Neural progenitor cell (in vitro differentiated cells): Measurements from ENCODE around the gene SCGB1C2.

ENCODE experiments used
- EZH2 ChIP-seq: fragments of 200-600 bp; sonication (generic); IDR thresholded peaks from 2 replicates; pipeline ENCODE4 v1.6.1; 2017; ENCODE audit warnings: antibody characterized with exemption, mild to moderate bottlenecking, moderate library complexity
- EZH2phosphoT487 ChIP-seq: fragments of 200-600 bp; sonication (generic); IDR thresholded peaks from 2 replicates; pipeline ENCODE4 v1.6.1; 2017; ENCODE audit warnings: antibody characterized with exemption
- TF ChIP-seq, protein P1 (sequence below): fragments of 200-600 bp; sonication (generic); IDR thresholded peaks from 2 replicates; pipeline ENCODE4 v1.5.1; 2017; ENCODE audit warnings: antibody characterized with exemption, mild to moderate bottlenecking

DNA sequence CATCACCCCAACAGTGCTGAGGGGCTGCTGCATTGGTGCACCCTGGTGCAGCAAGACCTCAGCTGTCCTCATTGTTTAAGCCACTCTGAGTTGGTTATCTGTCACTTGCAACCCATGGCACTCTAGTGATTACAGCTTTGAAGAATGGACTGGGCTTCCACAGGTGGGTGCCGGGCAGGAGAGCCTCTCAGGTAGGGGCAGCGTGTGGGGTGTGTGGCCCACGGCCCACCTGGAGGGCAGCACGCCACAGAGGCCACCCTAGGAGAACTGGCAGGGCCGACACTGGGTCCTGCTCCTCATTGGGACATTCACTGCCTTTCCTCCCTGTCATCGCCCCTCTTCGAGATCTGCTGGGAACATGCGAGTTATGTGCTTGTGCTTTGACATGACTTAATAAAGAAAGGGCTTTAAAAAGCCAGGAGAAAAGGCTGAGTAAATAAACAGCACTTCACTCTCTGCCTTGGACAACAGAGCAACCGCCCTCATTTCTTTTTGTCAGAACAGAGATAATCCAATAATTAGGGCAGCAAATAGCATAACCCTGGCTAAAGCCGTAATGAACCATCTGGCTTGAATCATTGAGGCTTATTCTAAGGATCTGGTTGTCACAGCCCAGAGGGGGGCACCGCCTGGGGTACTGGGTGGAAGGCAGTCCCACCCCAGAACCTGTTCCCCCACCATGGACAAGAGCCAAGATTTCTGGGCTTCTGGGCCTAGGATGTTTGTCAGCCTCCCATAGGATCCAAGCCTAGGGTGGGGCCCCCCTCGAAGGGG is 41.1 kb downstream of the SCGB1C2 start:
- TF ChIP-seq, protein P1, sequence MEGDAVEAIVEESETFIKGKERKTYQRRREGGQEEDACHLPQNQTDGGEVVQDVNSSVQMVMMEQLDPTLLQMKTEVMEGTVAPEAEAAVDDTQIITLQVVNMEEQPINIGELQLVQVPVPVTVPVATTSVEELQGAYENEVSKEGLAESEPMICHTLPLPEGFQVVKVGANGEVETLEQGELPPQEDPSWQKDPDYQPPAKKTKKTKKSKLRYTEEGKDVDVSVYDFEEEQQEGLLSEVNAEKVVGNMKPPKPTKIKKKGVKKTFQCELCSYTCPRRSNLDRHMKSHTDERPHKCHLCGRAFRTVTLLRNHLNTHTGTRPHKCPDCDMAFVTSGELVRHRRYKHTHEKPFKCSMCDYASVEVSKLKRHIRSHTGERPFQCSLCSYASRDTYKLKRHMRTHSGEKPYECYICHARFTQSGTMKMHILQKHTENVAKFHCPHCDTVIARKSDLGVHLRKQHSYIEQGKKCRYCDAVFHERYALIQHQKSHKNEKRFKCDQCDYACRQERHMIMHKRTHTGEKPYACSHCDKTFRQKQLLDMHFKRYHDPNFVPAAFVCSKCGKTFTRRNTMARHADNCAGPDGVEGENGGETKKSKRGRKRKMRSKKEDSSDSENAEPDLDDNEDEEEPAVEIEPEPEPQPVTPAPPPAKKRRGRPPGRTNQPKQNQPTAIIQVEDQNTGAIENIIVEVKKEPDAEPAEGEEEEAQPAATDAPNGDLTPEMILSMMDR: no peak
- no peak for TF ChIP-seq EZH2phosphoT487
- no peak for TF ChIP-seq EZH2
